ENCODE measurements around the gene SEZ6L2.

DNA sequence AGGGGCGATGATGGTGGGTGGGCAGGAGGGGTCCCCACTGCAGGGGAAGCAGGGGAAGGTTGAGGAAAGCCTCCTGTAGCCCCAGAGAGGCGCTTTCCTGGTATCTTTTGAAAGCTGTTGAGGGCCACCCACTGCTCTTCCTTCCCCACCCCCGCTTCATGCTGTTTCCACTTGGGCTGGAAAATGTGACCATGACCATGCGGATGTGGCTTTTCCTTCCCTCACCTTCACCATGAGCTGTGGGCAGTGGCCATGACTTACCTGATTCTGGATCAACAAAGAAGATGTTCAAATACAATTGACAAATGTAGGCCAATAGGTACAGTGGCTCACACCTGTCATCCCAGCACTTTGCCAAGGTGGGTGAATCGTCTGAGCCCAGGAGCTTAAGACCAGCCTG lies 65.3 kb downstream of the SEZ6L2 start:
- TF ChIP-seq, protein P1, sequence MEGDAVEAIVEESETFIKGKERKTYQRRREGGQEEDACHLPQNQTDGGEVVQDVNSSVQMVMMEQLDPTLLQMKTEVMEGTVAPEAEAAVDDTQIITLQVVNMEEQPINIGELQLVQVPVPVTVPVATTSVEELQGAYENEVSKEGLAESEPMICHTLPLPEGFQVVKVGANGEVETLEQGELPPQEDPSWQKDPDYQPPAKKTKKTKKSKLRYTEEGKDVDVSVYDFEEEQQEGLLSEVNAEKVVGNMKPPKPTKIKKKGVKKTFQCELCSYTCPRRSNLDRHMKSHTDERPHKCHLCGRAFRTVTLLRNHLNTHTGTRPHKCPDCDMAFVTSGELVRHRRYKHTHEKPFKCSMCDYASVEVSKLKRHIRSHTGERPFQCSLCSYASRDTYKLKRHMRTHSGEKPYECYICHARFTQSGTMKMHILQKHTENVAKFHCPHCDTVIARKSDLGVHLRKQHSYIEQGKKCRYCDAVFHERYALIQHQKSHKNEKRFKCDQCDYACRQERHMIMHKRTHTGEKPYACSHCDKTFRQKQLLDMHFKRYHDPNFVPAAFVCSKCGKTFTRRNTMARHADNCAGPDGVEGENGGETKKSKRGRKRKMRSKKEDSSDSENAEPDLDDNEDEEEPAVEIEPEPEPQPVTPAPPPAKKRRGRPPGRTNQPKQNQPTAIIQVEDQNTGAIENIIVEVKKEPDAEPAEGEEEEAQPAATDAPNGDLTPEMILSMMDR (IDR thresholded peaks at IDR 0.05) = no peak
- no peak for TF ChIP-seq ZFX (IDR thresholded peaks at IDR 0.05; ENCODE audit: borderline replicate concordance)
